Gastrocnemius medialis (tissue), 4 donors: Measurements from ENCODE around the gene SMAD4. TPM values are rescaled to one million over a fixed set of nuclear protein-coding genes. Genes with fewer than 3 reads are reported as not detected.

Experiments
- ATAC-seq, 2 donors: fragments of 150-250 bp; one replicate each; pipeline ENCODE4 v1.9.1; 2016
- DNase-seq, 2 donors: peaks; one replicate each; pipeline ENCODE4 v3.0.0-alpha.2; 2019
- H3K27ac ChIP-seq, 4 donors: fragments of 200-600 bp; sonication (generic); 1 replicate in 1 of 4; 2 replicates in 3 of 4; pipeline ENCODE4 v1.5.1; 2016 to 2018; ENCODE audit warnings: mild to moderate bottlenecking in 2 of 4, moderate library complexity in 1 of 4
- H3K27me3 ChIP-seq, 3 donors: fragments of 200-600 bp; sonication (generic) in 2 of 3; 1 replicate in 1 of 3; 2 replicates in 2 of 3; pipeline versions ENCODE4 v1.5.1 to v1.6.0; 2016 to 2019; ENCODE audit warnings: mild to moderate bottlenecking in 1 of 3, moderate library complexity in 1 of 3
- H3K36me3 ChIP-seq, 2 donors: fragments of 200-600 bp; sonication (generic) in 1 of 2; one replicate each; pipeline ENCODE4 v1.5.1; 2017 to 2018
- H3K4me1 ChIP-seq, 2 donors: fragments of 200-600 bp; sonication (generic) in 1 of 2; one replicate each; pipeline ENCODE4 v1.5.1; 2016 to 2017; ENCODE audit warnings: mild to moderate bottlenecking in 2 of 2
- H3K4me3 ChIP-seq, 4 donors: fragments of 200-600 bp; sonication (generic) in 3 of 4; 1 replicate in 1 of 4; 2 replicates in 3 of 4; pipeline ENCODE4 v1.5.1; 2016 to 2019; ENCODE audit warnings: mild to moderate bottlenecking in 2 of 4
- H3K9me3 ChIP-seq, 3 donors: fragments of 200-600 bp; sonication (generic) in 2 of 3; 1 replicate in 1 of 3; 2 replicates in 2 of 3; pipeline ENCODE4 v1.5.1; 2016 to 2019
- CTCF ChIP-seq, 5 experiments: fragments of 450-650 bp in 3 of 5; fragments of 200-600 bp in 2 of 5; sonication (generic) in 2 of 5; IDR thresholded peaks in 4 of 5; conservative IDR thresholded peaks in 1 of 5; 1 replicate in 4 of 5; 2 replicates in 1 of 5; pipeline ENCODE4 v1.5.1; 2016 to 2019; ENCODE audit warnings: antibody characterized with exemption in 5 of 5, mild to moderate bottlenecking in 3 of 5, moderate library complexity in 3 of 5
- POLR2A ChIP-seq, 2 donors: fragments of 450-650 bp; IDR thresholded peaks; one replicate each; pipeline ENCODE4 v1.6.1; 2017; ENCODE audit warnings: antibody characterized with exemption in 2 of 2, mild to moderate bottlenecking in 2 of 2, moderate library complexity in 2 of 2
- in situ Hi-C, 4 donors: fragments of 200-750 bp; cut with MboI; loops; one replicate each; pipeline versions ENCODE4 v1.15.0 to v1.8.0; 2017; ENCODE audit warnings: low sequenced_read_pairs in 4 of 4
- intact Hi-C: fragments of 100-400 bp; cut with DNase I; formaldehyde crosslinking; loops from one replicate; pipeline ENCODE4 v1.15.1; 2023; ENCODE audit warnings: low total_unique reads
- total RNA-seq, 4 donors: library from RNA; depleted of rRNA; stranded (reverse); fragments of >200 nt; gene quantifications; one replicate each; pipeline versions ENCODE4 v1.1.0 to v1.2.3, GENCODE V29; 2016

SMAD4 gene
- total RNA-seq, 4 donors from 2014 or later = 148 to 210 (median 168) TPM

GRCh38 chr18:51017140-51017879 is 12.7 kb upstream of the SMAD4 start:
- Histone ChIP-seq H3K27me3 (no peaks in the 10 kb centered on the region), H3K9me3 (no peaks in the 10 kb centered on the region), H3K36me3 (no peaks in the 10 kb centered on the region), H3K27ac (no peak overlapping the region), H3K4me1 (no peaks in the 10 kb centered on the region), H3K4me3 (no peak overlapping the region)
- intact Hi-C loops (no loop called here), in situ Hi-C loops (no loop called here)
- ATAC-seq (no peak), DNase-seq (no peak)
- no peak for TF ChIP-seq CTCF (IDR thresholded peaks at IDR 0.05 in 4 of 5, conservative IDR thresholded peaks at IDR 0.05 in 1 of 5)
- TF ChIP-seq POLR2A (IDR thresholded peaks at IDR 0.05) = no peak

GRCh38 chr18:51020536-51020935 is 9.5 kb upstream of the SMAD4 start:
- H3K27ac ChIP-seq = no peak overlapping the region
- in situ Hi-C loops = loop anchor here in 2 of 4 donors (10.0 kb wide), 2 partner anchors 56 to 136 kb away; partner anchors contain the start of gene ELAC1 (in 1 of the 2)
- peaks cover 0 to 6% of the 10 kb centered on the region in 2 donors for H3K36me3 ChIP-seq
- no peaks in the 10 kb centered on the region for H3K9me3 ChIP-seq
- ATAC-seq (no peak), DNase-seq (no peak)
- no peaks in the 10 kb centered on the region for H3K4me1 ChIP-seq
- H3K4me3 ChIP-seq = no peak overlapping the region
- H3K27me3 ChIP-seq = no peaks in the 10 kb centered on the region
- intact Hi-C loops = no loop called here
- TF ChIP-seq CTCF (IDR thresholded peaks at IDR 0.05 in 4 of 5, conservative IDR thresholded peaks at IDR 0.05 in 1 of 5) = no peak
- TF ChIP-seq POLR2A (IDR thresholded peaks at IDR 0.05) = no peak

GRCh38 chr18:51021226-51021965 is 8.6 kb upstream of the SMAD4 start:
- H3K4me3 ChIP-seq = no peak overlapping the region
- H3K36me3 ChIP-seq = peaks cover 0 to 6% of the 10 kb centered on the region in 2 donors
- H3K4me1 ChIP-seq = peaks cover 1 to 2% of the 10 kb centered on the region in 2 donors
- H3K9me3 ChIP-seq = no peaks in the 10 kb centered on the region
- H3K27me3 ChIP-seq = no peaks in the 10 kb centered on the region
- DNase-seq = no peak
- in situ Hi-C loops = loop anchor here in 2 of 4 donors (10.0 kb wide), 2 partner anchors 57 to 137 kb away; partner anchors contain the start of gene ELAC1 (in 1 of the 2)
- TF ChIP-seq POLR2A (IDR thresholded peaks at IDR 0.05) (no peak), CTCF (IDR thresholded peaks at IDR 0.05 in 4 of 5, conservative IDR thresholded peaks at IDR 0.05 in 1 of 5) (no peak)
- intact Hi-C loops = no loop called here
- ATAC-seq = no peak
- H3K27ac ChIP-seq = no peak overlapping the region

- Histone ChIP-seq H3K4me3 (no peak overlapping the region), H3K27me3 (no peaks in the 10 kb centered on the region), H3K4me1 (peaks cover 13 to 22% of the 10 kb centered on the region in 2 donors), H3K9me3 (no peaks in the 10 kb centered on the region), H3K36me3 (peaks cover 0 to 6% of the 10 kb centered on the region in 2 donors), H3K27ac (no peak overlapping the region)
- intact Hi-C loops (no loop called here), in situ Hi-C loops (loop anchor here (5.0 to 25.0 kb wide), 5 partner anchors 53 to 738 kb away; partner anchors contain the start of genes CXXC1 (in 2 of the 4), MBD1 (in 2 of the 4), ELAC1 (in 1 of the 4) and MEX3C (in 1 of the 4))
- DNase-seq (no peak), ATAC-seq (no peak)
- TF ChIP-seq POLR2A (IDR thresholded peaks at IDR 0.05) (no peak), CTCF (IDR thresholded peaks at IDR 0.05 in 4 of 5, conservative IDR thresholded peaks at IDR 0.05 in 1 of 5) (no peak)
Measured at GRCh38 chr18:51025512-51025911, 4.5 kb upstream of the SMAD4 start.
